Measurements from ENCODE around the gene PMPCB.

The PMPCB gene

DNA sequence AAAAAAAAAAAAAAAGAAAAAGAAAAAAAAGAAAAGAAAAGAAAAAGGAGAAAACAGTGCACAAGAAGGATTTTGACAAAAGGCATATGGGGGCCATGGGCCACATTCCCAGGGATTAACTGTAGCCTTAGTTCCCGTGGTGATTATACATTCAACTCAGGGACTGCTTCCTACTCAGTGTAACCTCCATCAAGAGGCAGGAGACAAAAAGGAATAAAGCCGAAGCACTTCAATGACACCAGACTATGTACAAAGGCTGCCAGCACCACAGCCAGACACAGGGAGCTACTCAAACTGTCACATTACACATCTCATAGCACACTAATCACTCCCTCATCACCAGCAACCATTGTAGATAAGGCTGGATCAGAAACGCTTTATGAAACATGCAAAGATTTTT is 5.1 kb upstream of the PMPCB start:
- in situ Hi-C loops (cut with MboI; ENCODE audit: low pct_unique_long_range_greater_than_20kb, low sequenced_read_pairs, unreplicated experiment): loop anchor here (10.0 kb wide), 1 partner anchor 133 kb away; no protein-coding TSS in a partner anchor

DNA sequence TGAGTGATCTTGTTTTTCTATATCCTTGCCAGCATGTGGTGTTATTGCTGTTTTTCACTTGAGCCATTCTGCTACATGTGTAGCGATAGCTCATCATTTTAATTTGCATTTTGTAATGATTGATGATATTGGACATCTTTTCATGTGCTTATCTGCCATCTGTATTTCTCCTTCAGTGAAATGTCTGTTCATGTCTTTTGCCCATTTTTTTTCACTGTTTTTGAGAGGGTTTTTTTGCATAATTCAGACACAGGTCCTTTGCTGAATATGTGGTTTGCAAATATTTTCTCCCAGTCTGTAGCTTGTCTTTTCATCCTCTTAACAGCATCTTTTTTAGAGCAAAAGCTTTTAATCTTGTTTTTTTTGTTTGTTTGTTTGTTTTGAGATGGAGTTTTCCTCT is 3.7 kb upstream of the PMPCB start:
- in situ Hi-C loops (cut with MboI; ENCODE audit: low pct_unique_long_range_greater_than_20kb, low sequenced_read_pairs, unreplicated experiment): loop anchor here (10.0 kb wide), 1 partner anchor 131 kb away; no protein-coding TSS in a partner anchor
- TF ChIP-seq, protein P1, sequence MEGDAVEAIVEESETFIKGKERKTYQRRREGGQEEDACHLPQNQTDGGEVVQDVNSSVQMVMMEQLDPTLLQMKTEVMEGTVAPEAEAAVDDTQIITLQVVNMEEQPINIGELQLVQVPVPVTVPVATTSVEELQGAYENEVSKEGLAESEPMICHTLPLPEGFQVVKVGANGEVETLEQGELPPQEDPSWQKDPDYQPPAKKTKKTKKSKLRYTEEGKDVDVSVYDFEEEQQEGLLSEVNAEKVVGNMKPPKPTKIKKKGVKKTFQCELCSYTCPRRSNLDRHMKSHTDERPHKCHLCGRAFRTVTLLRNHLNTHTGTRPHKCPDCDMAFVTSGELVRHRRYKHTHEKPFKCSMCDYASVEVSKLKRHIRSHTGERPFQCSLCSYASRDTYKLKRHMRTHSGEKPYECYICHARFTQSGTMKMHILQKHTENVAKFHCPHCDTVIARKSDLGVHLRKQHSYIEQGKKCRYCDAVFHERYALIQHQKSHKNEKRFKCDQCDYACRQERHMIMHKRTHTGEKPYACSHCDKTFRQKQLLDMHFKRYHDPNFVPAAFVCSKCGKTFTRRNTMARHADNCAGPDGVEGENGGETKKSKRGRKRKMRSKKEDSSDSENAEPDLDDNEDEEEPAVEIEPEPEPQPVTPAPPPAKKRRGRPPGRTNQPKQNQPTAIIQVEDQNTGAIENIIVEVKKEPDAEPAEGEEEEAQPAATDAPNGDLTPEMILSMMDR (IDR thresholded peaks at IDR 0.05; ENCODE audit: extremely low read depth, insufficient read depth, missing control alignments): no peak
- DNase-seq (ENCODE audit: low spot score): no peak

More for the DNA sequence above, 5.1 kb upstream of the PMPCB start:
- TF ChIP-seq, protein P1 (IDR thresholded peaks at IDR 0.05; ENCODE audit: extremely low read depth, insufficient read depth, missing control alignments): no peak
- no peak for DNase-seq (ENCODE audit: low spot score)

DNA sequence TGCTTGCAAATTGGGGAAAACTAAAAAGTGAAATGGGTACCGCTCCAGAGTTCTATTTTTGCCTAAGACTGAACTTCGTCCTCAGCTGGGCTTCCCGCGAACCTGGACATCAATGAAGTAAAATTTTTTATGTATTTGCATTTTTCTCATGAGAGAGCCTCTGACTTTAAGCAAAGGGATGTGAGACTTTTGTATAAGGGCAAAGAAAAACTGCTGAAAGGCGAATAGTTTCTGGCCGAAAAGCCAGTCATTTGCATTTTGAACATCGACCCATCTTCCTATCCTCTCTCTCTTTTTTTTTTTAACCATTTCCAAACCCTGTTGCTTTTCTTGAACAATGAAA is 573 bp downstream of the PMPCB start:
- TF ChIP-seq, protein P1 (IDR thresholded peaks at IDR 0.05; ENCODE audit: extremely low read depth, insufficient read depth, missing control alignments): no peak
- in situ Hi-C loops (cut with MboI; ENCODE audit: low pct_unique_long_range_greater_than_20kb, low sequenced_read_pairs, unreplicated experiment): loop anchor here (10.0 kb wide), 1 partner anchor 127 kb away; no protein-coding TSS in a partner anchor
- no peak for DNase-seq (ENCODE audit: low spot score)

DNA sequence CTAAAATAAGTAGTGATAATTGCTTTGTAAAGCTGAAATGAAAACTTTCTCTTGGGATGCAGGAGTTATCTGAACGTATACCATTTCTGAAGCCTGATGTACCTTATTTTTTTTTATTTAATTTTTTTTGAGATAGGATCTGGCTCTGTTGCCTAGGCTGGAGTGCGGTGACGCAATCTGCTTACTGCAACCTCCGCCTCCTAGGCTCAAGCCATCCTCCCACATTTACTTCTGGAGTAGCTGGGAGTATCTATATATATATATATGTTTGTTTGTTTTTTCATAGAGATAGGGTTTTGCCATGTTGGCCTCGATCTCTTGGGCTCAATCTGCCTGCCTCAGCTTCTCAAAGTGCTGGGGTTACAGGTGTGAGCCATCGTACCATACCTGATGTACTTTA is 2.4 kb downstream of the PMPCB start:
- in situ Hi-C loops (cut with MboI; ENCODE audit: low pct_unique_long_range_greater_than_20kb, low sequenced_read_pairs, unreplicated experiment): loop anchor here (10.0 kb wide), 1 partner anchor 125 kb away; no protein-coding TSS in a partner anchor
- TF ChIP-seq, protein P1 (IDR thresholded peaks at IDR 0.05; ENCODE audit: extremely low read depth, insufficient read depth, missing control alignments): no peak
- DNase-seq (ENCODE audit: low spot score): no peak

DNA sequence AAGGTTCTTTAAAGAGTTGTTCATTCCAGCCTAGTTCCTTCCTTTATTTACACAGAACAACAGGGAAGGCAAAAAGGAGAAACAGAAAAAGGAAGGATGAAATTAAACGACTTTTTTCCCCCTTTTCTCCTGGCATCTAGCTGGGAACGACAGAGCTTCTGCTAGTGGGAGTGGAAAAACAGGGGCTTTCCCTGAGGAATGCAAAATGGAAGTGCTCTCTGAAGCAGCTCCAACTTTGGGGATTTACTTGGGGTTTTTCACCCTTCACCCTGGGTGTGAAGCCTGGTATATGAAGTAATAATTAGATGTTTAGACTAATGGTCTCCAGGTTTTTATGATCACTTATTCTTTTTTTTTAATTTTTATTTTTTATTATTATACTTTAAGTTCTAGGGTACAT is 4.2 kb downstream of the PMPCB start:
- DNase-seq (ENCODE audit: low spot score): no peak
- in situ Hi-C loops (cut with MboI; ENCODE audit: low pct_unique_long_range_greater_than_20kb, low sequenced_read_pairs, unreplicated experiment): no loop called here
- TF ChIP-seq, protein P1 (IDR thresholded peaks at IDR 0.05; ENCODE audit: extremely low read depth, insufficient read depth, missing control alignments): no peak

DNA sequence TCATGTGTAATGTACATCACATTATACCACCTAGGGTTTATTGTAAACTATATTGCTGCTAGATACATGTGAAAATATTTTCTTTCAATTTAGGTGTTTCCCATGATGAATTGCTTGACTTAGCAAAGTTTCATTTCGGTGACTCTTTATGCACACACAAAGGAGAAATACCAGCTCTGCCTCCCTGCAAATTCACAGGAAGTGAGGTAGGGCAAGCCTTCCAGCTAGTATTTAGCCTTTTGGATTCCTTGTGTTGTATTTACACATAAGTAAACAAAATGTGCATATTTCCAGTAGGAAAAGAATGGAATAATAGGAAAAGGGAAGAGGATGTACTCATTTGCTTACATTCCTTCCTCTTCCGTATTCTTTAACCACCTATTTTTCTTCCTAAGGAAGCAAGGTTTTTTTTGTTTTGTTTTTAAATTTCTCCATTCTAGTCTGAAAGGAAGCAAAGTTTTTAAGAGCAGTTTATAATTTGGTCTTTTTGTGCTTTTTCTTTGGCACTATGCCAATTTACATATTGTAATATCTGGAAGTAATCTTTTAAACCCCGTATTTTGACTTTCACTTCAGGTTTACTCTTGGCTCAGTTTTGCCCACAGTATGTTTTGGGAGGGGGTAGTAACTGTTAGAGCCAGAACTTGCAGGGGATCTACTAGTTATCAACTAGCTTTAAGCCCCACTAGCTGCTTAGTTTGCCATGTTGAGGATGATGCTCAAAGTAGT is 10.4 kb downstream of the PMPCB start:
- in situ Hi-C loops (cut with MboI; ENCODE audit: low pct_unique_long_range_greater_than_20kb, low sequenced_read_pairs, unreplicated experiment): no loop called here

More for the DNA sequence above, 10.4 kb downstream of the PMPCB start:
- DNase-seq (ENCODE audit: low spot score): no peak
- TF ChIP-seq, protein P1 (IDR thresholded peaks at IDR 0.05; ENCODE audit: extremely low read depth, insufficient read depth, missing control alignments): no peak
